Fibroblast of lung (primary cell): ENCODE measurements around the gene CLCNKA.

Experiments used
- EZH2 ChIP-seq: IDR thresholded peaks from 2 replicates; pipeline ENCODE4 v1.5.1; 2012; ENCODE audit warnings: low read length, control low read depth, mild to moderate bottlenecking; ENCODE audit errors: missing control alignments
- TF ChIP-seq, protein P1 (sequence below), 2 donors: IDR thresholded peaks in 1 of 2; conservative IDR thresholded peaks in 1 of 2; 1 replicate in 1 of 2; 2 replicates in 1 of 2; pipeline ENCODE4 v1.5.1; 2011 to 2012; ENCODE audit warnings: low read length in 2 of 2, control low read depth in 1 of 2, inconsistent platforms in 1 of 2, low read depth in 1 of 2, mild to moderate bottlenecking in 1 of 2

DNA sequence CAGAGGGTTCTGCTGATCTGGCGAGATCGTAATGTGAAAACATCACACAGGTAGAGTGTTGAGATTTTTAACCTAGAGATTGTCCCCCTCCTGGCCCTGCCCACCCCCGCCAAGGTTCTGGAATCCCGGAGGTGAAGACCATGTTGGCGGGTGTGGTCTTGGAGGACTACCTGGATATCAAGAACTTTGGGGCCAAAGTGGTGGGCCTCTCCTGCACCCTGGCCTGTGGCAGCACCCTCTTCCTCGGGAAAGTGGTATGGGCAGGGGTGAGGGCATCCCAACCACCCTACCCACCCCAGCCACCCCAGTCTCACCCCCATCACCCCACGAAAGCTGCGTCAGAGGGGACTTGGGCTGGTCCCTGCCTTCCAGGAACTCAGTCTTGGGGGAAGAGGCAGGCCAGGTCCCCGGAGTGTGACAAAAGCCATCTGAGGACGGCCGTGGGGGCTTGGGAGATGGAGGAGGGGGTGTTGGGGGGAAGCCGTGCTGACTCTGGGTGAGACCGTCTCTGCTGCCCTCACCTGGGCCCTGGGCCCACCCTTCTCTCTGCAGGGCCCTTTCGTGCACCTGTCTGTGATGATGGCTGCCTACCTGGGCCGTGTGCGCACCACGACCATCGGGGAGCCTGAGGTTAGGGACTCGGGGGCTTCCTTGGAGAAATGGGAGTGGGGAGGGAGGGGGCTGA, 26.1 kb downstream of the CLCNKA start:
- TF ChIP-seq, protein P1, sequence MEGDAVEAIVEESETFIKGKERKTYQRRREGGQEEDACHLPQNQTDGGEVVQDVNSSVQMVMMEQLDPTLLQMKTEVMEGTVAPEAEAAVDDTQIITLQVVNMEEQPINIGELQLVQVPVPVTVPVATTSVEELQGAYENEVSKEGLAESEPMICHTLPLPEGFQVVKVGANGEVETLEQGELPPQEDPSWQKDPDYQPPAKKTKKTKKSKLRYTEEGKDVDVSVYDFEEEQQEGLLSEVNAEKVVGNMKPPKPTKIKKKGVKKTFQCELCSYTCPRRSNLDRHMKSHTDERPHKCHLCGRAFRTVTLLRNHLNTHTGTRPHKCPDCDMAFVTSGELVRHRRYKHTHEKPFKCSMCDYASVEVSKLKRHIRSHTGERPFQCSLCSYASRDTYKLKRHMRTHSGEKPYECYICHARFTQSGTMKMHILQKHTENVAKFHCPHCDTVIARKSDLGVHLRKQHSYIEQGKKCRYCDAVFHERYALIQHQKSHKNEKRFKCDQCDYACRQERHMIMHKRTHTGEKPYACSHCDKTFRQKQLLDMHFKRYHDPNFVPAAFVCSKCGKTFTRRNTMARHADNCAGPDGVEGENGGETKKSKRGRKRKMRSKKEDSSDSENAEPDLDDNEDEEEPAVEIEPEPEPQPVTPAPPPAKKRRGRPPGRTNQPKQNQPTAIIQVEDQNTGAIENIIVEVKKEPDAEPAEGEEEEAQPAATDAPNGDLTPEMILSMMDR (conservative IDR thresholded peaks at IDR 0.05 in 1 of 2, IDR thresholded peaks at IDR 0.05 in 1 of 2; ENCODE audit: low read depth in 1 of 2, low read length in 2 of 2) = no peak
- TF ChIP-seq EZH2 = no peak
